NB4 (cell line): Measurements from ENCODE around the gene PTH2R.

Experiments used
- DNase-seq: peaks from one replicate; pipeline ENCODE4 v3.0.0; 2010; ENCODE audit warnings: low read depth
- H3K4me3 ChIP-seq: one replicate; pipeline ENCODE4 v1.5.1; 2011; ENCODE audit warnings: mild to moderate bottlenecking, low read depth, low read length, moderate library complexity
- MYC ChIP-seq: IDR thresholded peaks from 2 replicates; pipeline ENCODE4 v1.6.1; 2011; ENCODE audit warnings: low read depth, low read length
- POLR2A ChIP-seq: IDR thresholded peaks from 2 replicates; pipeline ENCODE4 v1.6.1; 2011; ENCODE audit warnings: mild to moderate bottlenecking; ENCODE audit not compliant: insufficient read length; ENCODE audit errors: extremely low read depth
- TF ChIP-seq, protein P1 (sequence below): IDR thresholded peaks from one replicate; pipeline ENCODE4 v1.5.1; 2012; ENCODE audit warnings: low read depth, low read length
- TF ChIP-seq, protein P2 (sequence below): IDR thresholded peaks from 2 replicates; pipeline ENCODE4 v1.6.1; 2011; ENCODE audit warnings: low read depth, low read length

Gene PTH2R

DNA sequence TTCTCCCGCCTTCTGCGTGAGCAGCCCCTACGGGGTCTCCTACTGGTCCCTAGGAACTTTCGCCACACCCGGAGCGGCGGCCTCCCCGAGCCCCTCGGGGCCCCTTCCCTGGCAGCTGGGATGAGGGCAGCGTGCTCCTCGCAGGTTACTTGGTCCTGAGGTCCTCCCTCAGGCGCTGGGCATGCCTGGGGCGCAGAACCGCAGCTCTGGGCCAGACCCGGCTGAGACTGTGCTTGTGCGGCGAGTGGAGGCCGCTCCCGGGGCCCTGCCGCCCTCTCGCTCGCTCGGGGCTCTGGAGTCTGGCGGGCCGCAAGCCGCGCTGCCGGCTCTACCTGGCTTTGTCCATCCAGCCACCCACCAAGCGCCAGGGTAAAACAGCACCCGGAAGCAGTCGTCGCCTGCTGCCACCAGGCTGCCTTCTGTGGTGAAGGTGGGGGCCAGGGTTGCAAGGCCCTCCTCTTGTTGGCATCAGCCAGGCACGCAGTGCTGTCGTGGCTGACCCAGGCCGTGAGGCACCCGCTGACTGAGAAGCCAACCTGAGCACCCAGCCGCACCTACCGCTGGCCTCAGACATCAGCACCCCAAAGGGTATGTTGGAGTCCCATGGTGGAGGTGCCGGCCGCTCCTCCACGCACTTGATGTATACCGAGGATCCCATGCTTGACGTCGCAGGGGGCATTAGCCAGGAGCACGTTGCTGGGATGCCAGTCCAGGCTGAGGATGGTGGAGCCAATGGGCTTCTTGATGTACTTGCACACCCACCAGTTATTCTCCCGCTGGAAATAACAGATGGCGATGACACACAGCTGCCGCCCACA lies 46.1 kb upstream of the PTH2R start:
- TF ChIP-seq, protein P1, sequence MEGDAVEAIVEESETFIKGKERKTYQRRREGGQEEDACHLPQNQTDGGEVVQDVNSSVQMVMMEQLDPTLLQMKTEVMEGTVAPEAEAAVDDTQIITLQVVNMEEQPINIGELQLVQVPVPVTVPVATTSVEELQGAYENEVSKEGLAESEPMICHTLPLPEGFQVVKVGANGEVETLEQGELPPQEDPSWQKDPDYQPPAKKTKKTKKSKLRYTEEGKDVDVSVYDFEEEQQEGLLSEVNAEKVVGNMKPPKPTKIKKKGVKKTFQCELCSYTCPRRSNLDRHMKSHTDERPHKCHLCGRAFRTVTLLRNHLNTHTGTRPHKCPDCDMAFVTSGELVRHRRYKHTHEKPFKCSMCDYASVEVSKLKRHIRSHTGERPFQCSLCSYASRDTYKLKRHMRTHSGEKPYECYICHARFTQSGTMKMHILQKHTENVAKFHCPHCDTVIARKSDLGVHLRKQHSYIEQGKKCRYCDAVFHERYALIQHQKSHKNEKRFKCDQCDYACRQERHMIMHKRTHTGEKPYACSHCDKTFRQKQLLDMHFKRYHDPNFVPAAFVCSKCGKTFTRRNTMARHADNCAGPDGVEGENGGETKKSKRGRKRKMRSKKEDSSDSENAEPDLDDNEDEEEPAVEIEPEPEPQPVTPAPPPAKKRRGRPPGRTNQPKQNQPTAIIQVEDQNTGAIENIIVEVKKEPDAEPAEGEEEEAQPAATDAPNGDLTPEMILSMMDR, result no peak
- TF ChIP-seq POLR2A, result no peak
- TF ChIP-seq MYC, result no peak
- TF ChIP-seq, protein P2, sequence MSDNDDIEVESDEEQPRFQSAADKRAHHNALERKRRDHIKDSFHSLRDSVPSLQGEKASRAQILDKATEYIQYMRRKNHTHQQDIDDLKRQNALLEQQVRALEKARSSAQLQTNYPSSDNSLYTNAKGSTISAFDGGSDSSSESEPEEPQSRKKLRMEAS, result no peak
- no peak overlapping the region for H3K4me3 ChIP-seq
- no peak for DNase-seq

DNA sequence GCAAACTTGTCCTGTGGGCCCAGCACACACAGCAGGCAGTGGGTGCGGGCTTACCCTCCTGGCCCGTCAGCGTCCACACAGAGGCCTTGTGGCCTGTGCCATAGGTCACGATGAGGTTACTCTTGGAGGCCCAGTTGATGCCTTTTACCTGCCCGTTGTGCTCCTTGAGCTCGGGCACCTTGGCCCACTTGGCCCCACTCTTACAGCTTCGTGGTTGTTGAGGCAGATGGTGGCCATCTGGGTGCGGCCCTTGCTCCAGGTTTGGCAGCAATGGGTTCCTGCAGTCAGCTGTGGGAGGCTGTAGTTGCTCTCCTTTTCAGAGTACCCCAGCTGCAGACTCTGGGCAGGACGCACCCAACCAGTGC lies 45.5 kb upstream of the PTH2R start:
- no peak overlapping the region for H3K4me3 ChIP-seq
- TF ChIP-seq MYC, result no peak
- TF ChIP-seq, protein P2, result no peak
- TF ChIP-seq, protein P1, result no peak
- TF ChIP-seq POLR2A, result no peak
- DNase-seq, result no peak

DNA sequence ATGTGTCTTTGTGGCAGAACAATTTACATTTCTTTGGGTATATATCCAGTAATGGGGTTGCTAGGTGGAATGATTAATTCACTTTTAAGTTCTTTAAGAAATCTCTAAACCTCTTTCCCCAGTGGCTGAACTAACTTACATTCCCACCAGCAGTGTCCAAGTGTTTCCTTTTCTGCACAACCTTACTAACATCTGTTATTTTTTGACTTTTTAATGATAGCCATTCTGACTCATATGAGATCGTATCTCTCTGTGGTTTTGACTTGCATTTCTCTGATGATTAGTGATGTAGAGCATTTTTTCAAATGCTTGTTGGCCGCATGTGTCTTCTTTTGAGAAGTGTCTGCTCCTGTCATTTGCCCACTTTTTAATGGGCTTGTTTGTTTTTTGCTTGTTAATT lies 43.1 kb upstream of the PTH2R start:
- TF ChIP-seq MYC (no peak), POLR2A (no peak)
- TF ChIP-seq, protein P1, result no peak
- TF ChIP-seq, protein P2, result no peak
- DNase-seq, result peak; percentile 56
- H3K4me3 ChIP-seq, result no peak overlapping the region

DNA sequence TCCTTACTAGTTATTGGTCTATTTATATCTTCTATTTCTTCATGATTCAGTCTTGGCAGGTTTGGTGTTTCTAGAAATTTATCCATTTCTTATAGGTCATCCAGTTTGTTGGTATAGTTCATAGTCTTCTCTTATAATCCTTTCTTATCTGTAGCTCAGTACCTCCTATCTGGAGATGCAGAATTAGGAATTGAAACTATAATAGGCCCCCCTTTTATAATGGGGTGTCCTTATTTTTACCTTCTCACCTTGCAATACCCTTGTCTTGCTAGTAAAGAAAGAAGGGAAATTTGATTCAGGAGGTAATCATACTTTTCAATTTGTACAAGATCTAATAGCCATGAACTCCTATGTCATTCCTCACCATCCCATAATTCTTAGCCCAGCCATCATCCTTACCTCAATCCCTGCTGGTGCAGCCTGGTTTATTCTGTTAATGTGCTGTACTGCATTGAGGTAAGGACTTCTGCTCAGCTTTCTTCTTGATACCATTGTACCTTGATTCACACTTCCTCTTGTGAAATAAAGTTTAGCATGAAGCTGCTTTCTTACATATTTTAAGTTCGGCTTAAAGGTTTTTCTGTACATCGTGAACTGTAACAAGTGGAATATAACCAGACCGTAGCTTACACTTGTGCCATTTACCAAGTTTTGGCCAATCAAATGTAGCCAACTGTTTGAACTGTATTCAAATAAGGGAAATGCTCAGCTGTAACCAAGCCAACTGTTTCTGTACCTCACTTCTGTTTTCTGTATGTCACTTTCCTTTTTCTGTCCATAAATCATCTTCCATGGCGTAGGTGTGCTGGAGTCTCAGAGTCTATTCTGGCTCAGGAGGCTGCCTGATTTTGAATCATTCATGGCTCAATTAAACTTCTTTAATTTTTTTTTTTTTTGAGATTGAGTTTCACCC lies 40.1 kb upstream of the PTH2R start:
- H3K4me3 ChIP-seq, result no peak overlapping the region
- DNase-seq, result no peak

DNA sequence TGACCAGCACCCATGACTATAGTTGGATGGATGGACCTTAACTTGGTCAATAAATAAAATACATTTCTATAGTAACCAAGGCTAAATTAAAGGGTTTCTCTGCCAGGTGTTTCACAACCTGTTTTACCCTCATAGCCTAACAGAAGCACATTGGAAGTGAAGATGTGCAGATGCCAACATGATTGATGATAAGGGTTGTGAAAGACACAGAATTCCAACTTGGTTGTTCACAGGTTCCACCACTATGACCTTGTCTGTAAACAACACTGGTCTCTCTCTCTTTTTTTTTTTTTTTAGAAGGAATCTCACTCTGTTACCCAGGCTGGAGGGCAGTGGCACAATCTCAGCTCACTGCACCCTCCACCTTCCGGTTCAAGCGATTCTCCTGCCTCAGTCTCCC lies 37.5 kb upstream of the PTH2R start:
- DNase-seq, result no peak
- TF ChIP-seq, protein P2, result no peak
- TF ChIP-seq, protein P1, result no peak
- no peak for TF ChIP-seq POLR2A
- TF ChIP-seq MYC, result no peak

More for the DNA sequence above, 40.1 kb upstream of the PTH2R start:
- TF ChIP-seq, protein P1, result no peak
- TF ChIP-seq MYC, result no peak
- no peak for TF ChIP-seq POLR2A
- TF ChIP-seq, protein P2, result no peak

More for the DNA sequence above, 37.5 kb upstream of the PTH2R start:
- no peak overlapping the region for H3K4me3 ChIP-seq
